ENCODE results near the gene QPCT.
A peak's percentile ranks its signal among the peaks of the same experiment; 100 is the strongest.

QPCT gene

GRCh38 chr2:37340637-37341036 is 3.8 kb upstream of the QPCT start:
- ChIA-PET CTCF (interaction anchor here (1.0 to 2.2 kb wide), 7 partner anchors 9 to 198 kb away, joined by 3 to 9 read pairs (median 3); no protein-coding TSS in a partner anchor), POLR2A (no interaction called here)
- no peak for TF ChIP-seq CTCF (IDR thresholded peaks at IDR 0.05; ENCODE audit: control extremely low read depth, extremely low read depth, low read depth, missing control alignments)
- DNase-seq (ENCODE audit: extremely low spot score): no peak

- CTCF ChIA-PET: interaction anchor here (0.7 to 1.7 kb wide), 5 partner anchors 11 to 535 kb away, joined by 3 to 6 read pairs (median 3); no protein-coding TSS in a partner anchor
- no peak for DNase-seq (ENCODE audit: extremely low spot score)
- no peak for TF ChIP-seq CTCF (IDR thresholded peaks at IDR 0.05; ENCODE audit: control extremely low read depth, extremely low read depth, low read depth, missing control alignments)
- POLR2A ChIA-PET: no interaction called here
Observed at GRCh38 chr2:37342591-37343220, 1.7 kb upstream of the QPCT start.

DNA sequence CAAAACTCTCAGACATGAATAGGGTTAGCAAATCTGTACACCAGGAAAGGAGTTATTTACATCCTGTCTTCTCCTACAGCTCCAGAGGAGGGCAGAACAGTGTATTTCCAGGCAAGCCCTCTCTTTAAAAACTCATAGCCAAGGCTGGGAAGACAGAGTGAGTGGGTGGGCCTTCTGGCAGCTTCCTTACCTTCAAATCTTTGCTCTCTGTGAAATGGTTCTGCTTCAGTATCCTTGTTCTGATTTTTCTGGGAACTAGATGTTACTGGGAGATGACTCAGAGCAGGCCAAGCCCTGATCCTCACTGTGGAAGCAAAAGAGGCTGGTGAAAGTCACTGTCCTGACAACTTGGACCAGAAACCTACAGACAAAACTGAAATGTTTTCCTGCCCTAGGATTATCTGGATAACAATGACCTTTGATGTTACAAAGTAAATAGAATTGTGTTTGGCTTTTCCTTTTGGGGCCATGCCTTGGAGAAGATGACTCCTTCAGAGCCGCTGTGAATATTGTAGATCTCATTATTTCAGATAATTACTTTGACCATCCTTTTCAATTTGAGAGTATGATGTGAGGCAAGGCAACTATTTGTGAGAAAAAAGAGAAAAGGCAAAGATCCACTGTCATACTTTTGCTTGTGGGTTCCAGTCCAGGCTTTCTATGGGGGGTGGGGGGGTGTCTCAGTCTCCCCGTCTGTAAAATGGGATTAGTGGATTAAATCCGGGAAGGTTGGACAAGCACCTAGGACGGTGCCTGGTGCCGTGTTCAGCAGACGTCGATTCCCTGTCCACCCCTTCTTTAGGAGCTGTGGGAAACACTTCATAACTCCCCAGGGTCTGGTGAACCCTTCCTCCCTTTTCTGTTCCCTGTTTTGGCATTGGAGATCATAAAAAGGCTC is 644 bp upstream of the QPCT start:
- TF ChIP-seq CTCF (IDR thresholded peaks at IDR 0.05; ENCODE audit: control extremely low read depth, extremely low read depth, low read depth, missing control alignments): no peak
- ChIA-PET POLR2A (no interaction called here), CTCF (interaction anchor here (0.7 to 1.7 kb wide), 5 partner anchors 10 to 533 kb away, joined by 3 to 6 read pairs (median 3); no protein-coding TSS in a partner anchor)
- DNase-seq (ENCODE audit: extremely low spot score): no peak

DNA sequence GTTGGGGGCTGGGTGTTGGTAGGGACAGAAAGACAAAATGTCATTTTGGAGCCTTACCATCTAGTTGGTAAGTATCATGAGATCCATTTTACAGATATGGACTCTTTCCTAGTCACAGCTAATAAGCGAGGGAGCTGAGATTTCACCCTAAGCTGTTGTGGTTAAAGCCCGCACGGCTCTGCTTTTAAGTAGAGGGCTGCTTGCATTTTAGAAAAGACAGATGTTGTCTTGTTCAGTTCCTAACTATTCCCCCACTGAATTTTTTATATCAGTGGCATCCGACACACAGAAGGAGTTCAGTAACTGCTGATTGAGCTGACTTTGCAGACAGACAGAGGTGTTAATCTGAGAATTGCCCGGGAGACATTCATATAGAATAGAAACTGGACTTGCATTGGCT is 3.7 kb downstream of the QPCT start:
- no peak for DNase-seq (ENCODE audit: extremely low spot score)
- POLR2A ChIA-PET: no interaction called here
- no peak for TF ChIP-seq CTCF (IDR thresholded peaks at IDR 0.05; ENCODE audit: control extremely low read depth, extremely low read depth, low read depth, missing control alignments)
- CTCF ChIA-PET: interaction anchor here (1.4 to 5.0 kb wide), 4 partner anchors 9 to 529 kb away, joined by 5 to 22 read pairs (median 6); no protein-coding TSS in a partner anchor

GRCh38 chr2:37349231-37349860 is 4.9 kb downstream of the QPCT start:
- DNase-seq (ENCODE audit: extremely low spot score): no peak
- TF ChIP-seq CTCF (IDR thresholded peaks at IDR 0.05; ENCODE audit: control extremely low read depth, extremely low read depth, low read depth, missing control alignments): no peak
- ChIA-PET CTCF (interaction anchor here (1.0 to 5.0 kb wide), 10 partner anchors 8 to 528 kb away, joined by 3 to 22 read pairs (median 5); no protein-coding TSS in a partner anchor), POLR2A (no interaction called here)

GRCh38 chr2:37350034-37350433 is 5.6 kb downstream of the QPCT start:
- ChIA-PET POLR2A (no interaction called here), CTCF (interaction anchor here (1.2 to 5.0 kb wide), 9 partner anchors 9 to 528 kb away, joined by 3 to 22 read pairs (median 5); no protein-coding TSS in a partner anchor)
- TF ChIP-seq CTCF (IDR thresholded peaks at IDR 0.05; ENCODE audit: control extremely low read depth, extremely low read depth, low read depth, missing control alignments): no peak
- DNase-seq (ENCODE audit: extremely low spot score): peak; percentile 25
